ENCODE data around the gene SEMA5A.

- no peak for TF ChIP-seq CTCF (IDR thresholded peaks at IDR 0.05)
- TF ChIP-seq POLR2A (IDR thresholded peaks at IDR 0.05): no peak
These were observed 419.4 kb downstream of the SEMA5A start for GRCh38 chr5:9126490-9126889.
